GM12878 (cell line): Measurements from ENCODE around the gene RAP1A. TPM values are rescaled to one million over a fixed set of nuclear protein-coding genes. Genes with fewer than 3 reads are reported as not detected.

Experiments used
- CBFB ChIP-seq: IDR thresholded peaks from 2 replicates; pipeline ENCODE4 v1.6.1; 2016; ENCODE audit warnings: antibody characterized with exemption, low read depth
- ESRRA ChIP-seq: IDR thresholded peaks from 2 replicates; pipeline ENCODE4 v1.6.1; 2012; ENCODE audit warnings: mild to moderate bottlenecking, low read length, improper control_type of control experiment
- ETV6 ChIP-seq, 2 experiments: fragments of 450-650 bp in 1 of 2; IDR thresholded peaks in 1 of 2; conservative IDR thresholded peaks in 1 of 2; 2 replicates each; pipeline ENCODE4 v1.6.1; 2014; ENCODE audit warnings: antibody characterized with exemption in 1 of 2, borderline replicate concordance in 1 of 2, low read depth in 1 of 2, mild to moderate bottlenecking in 1 of 2, moderate library complexity in 1 of 2
- IRF4 ChIP-seq: IDR thresholded peaks from 2 replicates; pipeline ENCODE4 v1.6.1; 2011; ENCODE audit warnings: low read depth, low read length
- KLF5 ChIP-seq: fragments of 450-650 bp; IDR thresholded peaks from 2 replicates; pipeline ENCODE4 v1.6.1; 2014; ENCODE audit warnings: mild to moderate bottlenecking; ENCODE audit not compliant: partially characterized antibody
- NR2C1 ChIP-seq: fragments of 450-650 bp; IDR thresholded peaks from 2 replicates; pipeline ENCODE4 v1.6.1; 2017; ENCODE audit warnings: antibody characterized with exemption, mild to moderate bottlenecking, moderate library complexity
- NR2C2 ChIP-seq: IDR thresholded peaks from 2 replicates; pipeline ENCODE4 v1.6.1; 2011; ENCODE audit warnings: borderline replicate concordance, low read depth; ENCODE audit not compliant: control insufficient read depth, insufficient read length
- NR2F1 ChIP-seq: fragments of 450-650 bp; conservative IDR thresholded peaks from 2 replicates; pipeline ENCODE4 v1.6.1; 2017; ENCODE audit warnings: mild to moderate bottlenecking
- POLR2A ChIP-seq: IDR thresholded peaks from 2 replicates; pipeline ENCODE4 v1.6.1; 2011; ENCODE audit warnings: low read depth, mild to moderate bottlenecking, low read length
- POLR2AphosphoS5 ChIP-seq: IDR thresholded peaks from 2 replicates; pipeline ENCODE4 v1.6.1; 2011; ENCODE audit warnings: mild to moderate bottlenecking, low read length, inconsistent platforms
- SP1 ChIP-seq: IDR thresholded peaks from one replicate; pipeline ENCODE4 v1.6.1; 2011; ENCODE audit warnings: low read depth, low read length
- TAF1 ChIP-seq: IDR thresholded peaks from 2 replicates; pipeline ENCODE4 v1.6.1; 2011; ENCODE audit warnings: mild to moderate bottlenecking, low read depth, low read length, borderline replicate concordance
- TBL1XR1 ChIP-seq: IDR thresholded peaks from 2 replicates; pipeline ENCODE4 v1.6.1; 2012; ENCODE audit warnings: low read depth, low read length, improper control_type of control experiment
- TCF12 ChIP-seq: IDR thresholded peaks from 2 replicates; pipeline ENCODE4 v1.6.1; 2011; ENCODE audit warnings: low read depth, mild to moderate bottlenecking, low read length
- polyA plus RNA-seq, 11 experiments: library from polyadenylated mRNA; depleted of rRNA in 4 of 11; unstranded in 6 of 11; stranded (reverse) in 5 of 11; fragments of >200 nt; fragmentation: Nextera tagmentation in 4 of 11; fragmentation: Illumina TruSeq in 1 of 11; extraction: Ambion mirVana in 4 of 11; extraction: Trizol in 1 of 11; gene quantifications; 1 replicate in 1 of 11; 2 replicates in 10 of 11; pipeline versions ENCODE4 v1.2.1 to v1.2.3, GENCODE V29; 2011 to 2016; ENCODE audit warnings: inconsistent platforms in 2 of 11, missing spikeins in 2 of 11, low read depth in 1 of 11
- total RNA-seq, 4 experiments: library from RNA; depleted of rRNA in 3 of 4; stranded (reverse); fragments of >200 nt in 3 of 4; fragmentation: Illumina TruSeq in 1 of 4; extraction: Trizol in 1 of 4; gene quantifications; 2 replicates each; pipeline versions ENCODE4 v1.2.1 to v1.2.3, GENCODE V29; 2013 to 2021
- TF ChIP-seq, protein P1 (sequence below): IDR thresholded peaks from 2 replicates; pipeline ENCODE4 v1.6.1; 2012; ENCODE audit warnings: low read length, inconsistent platforms
- TF ChIP-seq, protein P2 (sequence below): IDR thresholded peaks from 2 replicates; pipeline ENCODE4 v1.6.1; 2011; ENCODE audit warnings: low read depth, mild to moderate bottlenecking, low read length, moderate library complexity, borderline replicate concordance; ENCODE audit errors: extremely low read depth
- TF ChIP-seq, protein P3 (sequence below): fragments of 450-650 bp; IDR thresholded peaks from 2 replicates; pipeline ENCODE4 v1.6.1; 2016; ENCODE audit warnings: mild to moderate bottlenecking

RAP1A gene
- total and polyA plus RNA-seq, 10 of the 15 experiments (the other 5 are each of a cell fraction or from before 2014, with no cell fraction given): 38.4 to 213 (median 86.0) TPM

DNA sequence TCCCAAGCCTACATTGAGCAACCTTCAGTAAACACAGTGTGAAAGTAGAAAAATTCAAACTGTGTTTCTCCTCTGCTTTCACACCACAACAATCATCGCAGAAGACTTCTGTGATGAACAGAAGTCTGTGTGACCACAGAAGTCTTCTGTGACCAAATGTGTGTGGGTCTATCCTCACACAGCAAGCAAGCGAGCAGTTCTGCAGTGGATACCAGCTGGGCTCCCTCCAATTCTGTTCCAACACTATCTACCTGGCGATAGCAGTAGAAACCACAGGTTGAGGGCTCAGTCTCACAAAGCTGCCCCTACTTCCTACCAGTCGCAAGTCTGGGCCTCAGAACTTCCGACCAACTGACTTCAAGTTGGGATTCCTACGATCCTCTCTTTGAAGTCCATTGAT is 21.0 kb upstream of the RAP1A start (continued):
- TF ChIP-seq, protein P1, sequence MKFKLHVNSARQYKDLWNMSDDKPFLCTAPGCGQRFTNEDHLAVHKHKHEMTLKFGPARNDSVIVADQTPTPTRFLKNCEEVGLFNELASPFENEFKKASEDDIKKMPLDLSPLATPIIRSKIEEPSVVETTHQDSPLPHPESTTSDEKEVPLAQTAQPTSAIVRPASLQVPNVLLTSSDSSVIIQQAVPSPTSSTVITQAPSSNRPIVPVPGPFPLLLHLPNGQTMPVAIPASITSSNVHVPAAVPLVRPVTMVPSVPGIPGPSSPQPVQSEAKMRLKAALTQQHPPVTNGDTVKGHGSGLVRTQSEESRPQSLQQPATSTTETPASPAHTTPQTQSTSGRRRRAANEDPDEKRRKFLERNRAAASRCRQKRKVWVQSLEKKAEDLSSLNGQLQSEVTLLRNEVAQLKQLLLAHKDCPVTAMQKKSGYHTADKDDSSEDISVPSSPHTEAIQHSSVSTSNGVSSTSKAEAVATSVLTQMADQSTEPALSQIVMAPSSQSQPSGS: peak; percentile 35; the same call in 1 of the 2 replicates
- TF ChIP-seq SP1: peak; percentile 18
- peak; percentile 81 for TF ChIP-seq POLR2AphosphoS5
- 0 out of 2 replicates have a peak, but pooled peaks have one; percentile 48 for TF ChIP-seq IRF4
- TF ChIP-seq POLR2A: peak; percentile 46
- TF ChIP-seq NR2F1: no peak
- peak; percentile 78; the same call in 1 of the 2 replicates for TF ChIP-seq CBFB
- peak; percentile 45; the same call in 1 of the 2 replicates for TF ChIP-seq TAF1
- no peak for TF ChIP-seq NR2C2
- TF ChIP-seq, protein P2, sequence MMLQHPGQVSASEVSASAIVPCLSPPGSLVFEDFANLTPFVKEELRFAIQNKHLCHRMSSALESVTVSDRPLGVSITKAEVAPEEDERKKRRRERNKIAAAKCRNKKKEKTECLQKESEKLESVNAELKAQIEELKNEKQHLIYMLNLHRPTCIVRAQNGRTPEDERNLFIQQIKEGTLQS: no peak
- no peak for TF ChIP-seq ESRRA
- TF ChIP-seq NR2C1: no peak
- peak; percentile 84 for TF ChIP-seq TCF12
- TF ChIP-seq ETV6 (conservative IDR thresholded peaks at IDR 0.05 in 1 of 2, IDR thresholded peaks at IDR 0.05 in 1 of 2; ENCODE audit: borderline replicate concordance in 1 of 2, low read depth in 1 of 2): peak in 1 of 2 experiments; percentile 44; a peak in 1 of 4 replicates
- no peak for TF ChIP-seq TBL1XR1
- TF ChIP-seq KLF5: no peak
- TF ChIP-seq, protein P3, sequence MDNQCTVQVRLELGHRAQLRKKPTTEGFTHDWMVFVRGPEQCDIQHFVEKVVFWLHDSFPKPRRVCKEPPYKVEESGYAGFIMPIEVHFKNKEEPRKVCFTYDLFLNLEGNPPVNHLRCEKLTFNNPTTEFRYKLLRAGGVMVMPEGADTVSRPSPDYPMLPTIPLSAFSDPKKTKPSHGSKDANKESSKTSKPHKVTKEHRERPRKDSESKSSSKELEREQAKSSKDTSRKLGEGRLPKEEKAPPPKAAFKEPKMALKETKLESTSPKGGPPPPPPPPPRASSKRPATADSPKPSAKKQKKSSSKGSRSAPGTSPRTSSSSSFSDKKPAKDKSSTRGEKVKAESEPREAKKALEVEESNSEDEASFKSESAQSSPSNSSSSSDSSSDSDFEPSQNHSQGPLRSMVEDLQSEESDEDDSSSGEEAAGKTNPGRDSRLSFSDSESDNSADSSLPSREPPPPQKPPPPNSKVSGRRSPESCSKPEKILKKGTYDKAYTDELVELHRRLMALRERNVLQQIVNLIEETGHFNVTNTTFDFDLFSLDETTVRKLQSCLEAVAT: no peak
